Transverse colon (tissue), 4 donors: ENCODE results near the gene SUV39H1. TPM values are rescaled to one million over a fixed set of nuclear protein-coding genes. Genes with fewer than 3 reads are reported as not detected.
"Not testable (repeated sequence)": the region's sequence is repeated elsewhere in the genome, so short reads cannot be mapped to it uniquely, and the experiment has no call there.

Source experiments
- DNase-seq: peaks from one replicate; pipeline ENCODE4 v3.0.0-alpha.2; 2019
- H3K27ac ChIP-seq, 4 donors: fragments of 200-600 bp; sonication (generic); 2 replicates each; pipeline ENCODE4 v1.5.1; 2016 to 2018; ENCODE audit warnings: inconsistent platforms in 4 of 4
- H3K27me3 ChIP-seq: fragments of 200-600 bp; sonication (generic); 2 replicates; pipeline ENCODE4 v1.5.1; 2017; ENCODE audit warnings: inconsistent platforms
- H3K36me3 ChIP-seq, 4 donors: fragments of 200-600 bp; sonication (generic); 2 replicates each; pipeline ENCODE4 v1.5.1; 2017 to 2019; ENCODE audit warnings: inconsistent platforms in 4 of 4
- H3K4me1 ChIP-seq, 4 donors: fragments of 200-600 bp; sonication (generic); 2 replicates each; pipeline ENCODE4 v1.5.1; 2017 to 2020; ENCODE audit warnings: inconsistent platforms in 4 of 4
- H3K4me3 ChIP-seq, 4 donors: fragments of 200-600 bp; sonication (generic); 1 replicate in 1 of 4; 2 replicates in 3 of 4; pipeline versions ENCODE4 v1.5.1 to v1.6.1; 2017 to 2019; ENCODE audit warnings: inconsistent platforms in 4 of 4
- H3K9me3 ChIP-seq, 2 donors: fragments of 200-600 bp; sonication (generic); 2 replicates each; pipeline ENCODE4 v1.5.1; 2017 to 2019; ENCODE audit warnings: inconsistent platforms in 2 of 2
- CTCF ChIP-seq, 5 experiments: fragments of 200-600 bp in 3 of 5; fragments of 450-650 bp in 2 of 5; sonication (generic) in 3 of 5; IDR thresholded peaks; 1 replicate in 2 of 5; 2 replicates in 3 of 5; pipeline ENCODE4 v1.5.1; 2016 to 2017; ENCODE audit warnings: antibody characterized with exemption in 5 of 5, inconsistent platforms in 3 of 5, mild to moderate bottlenecking in 2 of 5, moderate library complexity in 1 of 5
- EP300 ChIP-seq: sonication (generic); formaldehyde crosslinking; IDR thresholded peaks from one replicate; pipeline ENCODE4 v1.6.1; 2017; ENCODE audit warnings: antibody characterized with exemption, low read depth
- POLR2A ChIP-seq: fragments of 450-650 bp; IDR thresholded peaks from one replicate; pipeline ENCODE4 v1.6.1; 2016; ENCODE audit warnings: antibody characterized with exemption, mild to moderate bottlenecking, moderate library complexity
- POLR2AphosphoS5 ChIP-seq, 3 donors: sonication (generic); formaldehyde crosslinking; IDR thresholded peaks; one replicate each; pipeline ENCODE4 v1.6.1; 2016; ENCODE audit warnings: antibody characterized with exemption in 3 of 3
- WGBS, 2 donors: methylation state at CpG; one replicate each; pipeline ENCODE4 v1.1.5; 2018; ENCODE audit warnings: low coverage in 1 of 2; 5-methylcytosine and 5-hydroxymethylcytosine counted together
- in situ Hi-C, 4 donors: fragments of 200-750 bp; cut with MboI; loops; one replicate each; pipeline versions ENCODE4 v1.15.0 to v1.15.1; 2017; ENCODE audit warnings: low sequenced_read_pairs in 3 of 4, low pct_ligation_motif_present in 1 of 4, low pct_unique_long_range_greater_than_20kb in 1 of 4
- intact Hi-C: fragments of 100-400 bp; cut with DNase I; formaldehyde crosslinking; loops from one replicate; pipeline ENCODE4 v1.15.1; 2023; ENCODE audit warnings: low total_unique reads
- total RNA-seq, 4 donors: library from RNA; depleted of rRNA; stranded (reverse); fragments of >200 nt; gene quantifications; one replicate each; pipeline ENCODE4 v1.1.0, GENCODE V29; 2016

SUV39H1 gene
- total RNA-seq, 4 donors from 2014 or later: 1.00 to 5.3 (median 4.4) TPM

- H3K27ac ChIP-seq: peak overlapping the region in 2 of 4 donors; percentile 92 to 96
- H3K4me3 ChIP-seq: peak overlapping the region in 1 of 4 donors; percentile 83
- 72% methylated on average over 10 of the region's 10 CpGs; no CpG with 5 or more reads in 1 of the 2 donors for WGBS, 2 donors
- no peaks in the 10 kb centered on the region for H3K27me3 ChIP-seq
- intact Hi-C loops: no loop called here
- H3K36me3 ChIP-seq: no peaks in the 10 kb centered on the region
- TF ChIP-seq POLR2AphosphoS5 (IDR thresholded peaks at IDR 0.05): no peak
- TF ChIP-seq POLR2A: no peak
- no peak for TF ChIP-seq EP300
- TF ChIP-seq CTCF (IDR thresholded peaks at IDR 0.05): no peak
- no peak for DNase-seq
- no peaks in the 10 kb centered on the region for H3K9me3 ChIP-seq
- H3K4me1 ChIP-seq: peaks cover 0 to 13% (median 1%) of the 10 kb centered on the region in 4 donors
- in situ Hi-C loops: no loop called here
These were observed 19.0 kb upstream of the SUV39H1 start for GRCh38 chrX:48677516-48677915.

- H3K4me1 ChIP-seq, H3K4me3 ChIP-seq, intact Hi-C loops, H3K36me3 ChIP-seq, H3K27me3 ChIP-seq, in situ Hi-C loops, H3K9me3 ChIP-seq, H3K27ac ChIP-seq, DNase-seq: not testable (repeated sequence)
- 18% methylated on average over 2 of the region's 2 CpGs; no CpG with 5 or more reads in 1 of the 2 donors for WGBS, 2 donors
These were observed 16.1 kb upstream of the SUV39H1 start for GRCh38 chrX:48680467-48680866.

- intact Hi-C loops, H3K27ac ChIP-seq, H3K27me3 ChIP-seq, DNase-seq, in situ Hi-C loops, H3K4me3 ChIP-seq, H3K36me3 ChIP-seq, H3K4me1 ChIP-seq, H3K9me3 ChIP-seq: not testable (repeated sequence)
- 76% methylated on average over 6 of the region's 6 CpGs; no CpG with 5 or more reads in 1 of the 2 donors for WGBS, 2 donors
These were observed 15.6 kb upstream of the SUV39H1 start for GRCh38 chrX:48680925-48681324.

GRCh38 chrX:48681539-48682183, 14.9 kb upstream of the SUV39H1 start:
- intact Hi-C loops: no loop called here
- Histone ChIP-seq H3K4me3 (no peak overlapping the region), H3K4me1 (peaks cover 0 to 5% (median 1%) of the 10 kb centered on the region in 4 donors), H3K36me3 (no peaks in the 10 kb centered on the region), H3K9me3 (no peaks in the 10 kb centered on the region), H3K27me3 (no peaks in the 10 kb centered on the region), H3K27ac (no peak overlapping the region)
- TF ChIP-seq CTCF (IDR thresholded peaks at IDR 0.05) (no peak), POLR2A (no peak), EP300 (no peak), POLR2AphosphoS5 (IDR thresholded peaks at IDR 0.05) (no peak)
- WGBS, 2 donors: 74% methylated on average over 9 of the region's 10 CpGs; no CpG with 5 or more reads in 1 of the 2 donors
- no peak for DNase-seq
- in situ Hi-C loops: no loop called here

DNA sequence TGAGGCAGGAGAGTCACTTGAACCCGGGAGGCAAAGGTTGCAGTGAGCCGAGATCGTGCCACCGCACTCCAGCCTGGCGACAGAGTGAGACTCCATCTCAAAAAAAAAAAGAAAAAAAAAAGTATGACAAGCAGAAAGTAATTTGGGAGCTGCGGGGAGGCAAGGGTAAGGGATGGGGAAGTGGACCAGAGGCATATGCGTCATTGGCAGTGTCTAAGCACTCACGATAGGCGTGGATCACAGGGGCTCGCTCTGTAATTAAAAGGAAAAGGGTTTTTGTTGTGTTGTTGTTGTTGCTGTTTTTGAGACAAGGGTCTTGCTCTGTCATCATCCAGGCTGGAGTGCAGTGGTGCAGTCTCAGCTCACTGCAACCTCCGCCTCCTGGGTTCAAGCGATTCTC, 13.7 kb upstream of the SUV39H1 start:
- H3K9me3 ChIP-seq, H3K27me3 ChIP-seq, H3K4me1 ChIP-seq, H3K36me3 ChIP-seq, in situ Hi-C loops, H3K4me3 ChIP-seq, intact Hi-C loops, DNase-seq: not testable (repeated sequence)
- 84% methylated on average over 12 of the region's 12 CpGs; no CpG with 5 or more reads in 1 of the 2 donors for WGBS, 2 donors
- H3K27ac ChIP-seq: peak overlapping the region in 3 of 4 donors; percentile 37 to 71 (median 64)
